HepG2 (cell line): ENCODE data around the gene TEX30. TPM values are rescaled to one million over a fixed set of nuclear protein-coding genes. Genes with fewer than 3 reads are reported as not detected.

Source experiments
- polyA plus RNA-seq, 8 experiments: library from polyadenylated mRNA; depleted of rRNA in 3 of 8; stranded (reverse) in 7 of 8; unstranded in 1 of 8; fragments of >200 nt; fragmentation: Illumina TruSeq in 4 of 8; extraction: Trizol in 4 of 8; gene quantifications; 2 replicates each; pipeline versions ENCODE4 v1.2.1 to v1.2.3, GENCODE V29; 2011 to 2016; ENCODE audit warnings: low read depth in 4 of 8, missing spikeins in 1 of 8, mixed read lengths in 1 of 8; ENCODE audit not compliant: insufficient read depth in 1 of 8
- total RNA-seq, 5 experiments: library from RNA; depleted of rRNA; stranded (reverse); fragments of >200 nt; fragmentation: Illumina TruSeq; extraction: Trizol; gene quantifications; 2 replicates each; pipeline ENCODE4 v1.2.3, GENCODE V29; 2016; ENCODE audit warnings: low read depth in 1 of 5

TEX30 gene
- total and polyA plus RNA-seq, 2 of the 13 experiments (the other 11 are each of a cell fraction or from before 2014, with no cell fraction given), result 0.60 to 1.2 TPM

Other genes with a start within 250 kb of the TEX30 start
- gene TPP2, start 176.8 kb downstream of the TEX30 start, total RNA-seq (2016; rRNA removed; fragmentation: Illumina TruSeq; extraction: Trizol), result 52.1 and 71.7 TPM in 2 replicates
- 14.6 and 16.4 TPM in 2 replicates for gene TPP2, start 176.8 kb downstream of the TEX30 start, polyA plus RNA-seq (2011; rRNA removed)
- gene METTL21C, start 78.7 kb downstream of the TEX30 start, total RNA-seq (2016; rRNA removed; fragmentation: Illumina TruSeq; extraction: Trizol), result not detected in 2 replicates
- not detected in 2 replicates for gene METTL21C, start 78.7 kb downstream of the TEX30 start, polyA plus RNA-seq (2011; rRNA removed)
- gene POGLUT2, start 25.2 kb upstream of the TEX30 start, total RNA-seq (2016; rRNA removed; fragmentation: Illumina TruSeq; extraction: Trizol), result 15.4 and 26.1 TPM in 2 replicates
- gene POGLUT2, start 25.2 kb upstream of the TEX30 start, polyA plus RNA-seq (2011; rRNA removed), result 14.7 and 18.0 TPM in 2 replicates
- 13.9 and 15.8 TPM in 2 replicates for gene BIVM, start 25.3 kb upstream of the TEX30 start, total RNA-seq (2016; rRNA removed; fragmentation: Illumina TruSeq; extraction: Trizol)
- gene BIVM, start 25.3 kb upstream of the TEX30 start, polyA plus RNA-seq (2011; rRNA removed), result 8.9 and 10.4 TPM in 2 replicates
- gene ERCC5, start 72.2 kb upstream of the TEX30 start, total RNA-seq (2016; rRNA removed; fragmentation: Illumina TruSeq; extraction: Trizol), result 32.7 and 35.5 TPM in 2 replicates
- gene ERCC5, start 72.2 kb upstream of the TEX30 start, polyA plus RNA-seq (2011; rRNA removed), result 12.9 and 14.5 TPM in 2 replicates